OCI-LY3 (cell line): ENCODE measurements around the gene EPHA6.

ENCODE experiments used
- CTCF ChIP-seq: fragments of 200-600, 300-600 bp; sonication (generic); IDR thresholded peaks from 2 replicates; pipeline ENCODE4 v1.5.1; 2014; ENCODE audit warnings: antibody characterized with exemption, low read length, low read depth
- EZH2phosphoT487 ChIP-seq: fragments of 200-600 bp; shearing (Covaris generic); IDR thresholded peaks from 2 replicates; pipeline ENCODE4 v1.6.1; 2018; ENCODE audit warnings: antibody characterized with exemption, mixed run types, low read depth

- no peak for TF ChIP-seq CTCF
- no peak for TF ChIP-seq EZH2phosphoT487
Measured at GRCh38 chr3:97200387-97200786, 386.0 kb downstream of the EPHA6 start.
